GM19463 (cell line): ENCODE measurements around the gene INHBB.
"Not testable (repeated sequence)": the region's sequence is repeated elsewhere in the genome, so short reads cannot be mapped to it uniquely, and the experiment has no call there.

Experiments used
- ATAC-seq: cut with Tn5 transposase; IDR thresholded peaks from one replicate; pipeline ENCODE4 v1.9.1; 2021; ENCODE audit warnings: mild to moderate bottlenecking, moderate library complexity; ENCODE audit not compliant: unreplicated experiment

INHBB gene

DNA sequence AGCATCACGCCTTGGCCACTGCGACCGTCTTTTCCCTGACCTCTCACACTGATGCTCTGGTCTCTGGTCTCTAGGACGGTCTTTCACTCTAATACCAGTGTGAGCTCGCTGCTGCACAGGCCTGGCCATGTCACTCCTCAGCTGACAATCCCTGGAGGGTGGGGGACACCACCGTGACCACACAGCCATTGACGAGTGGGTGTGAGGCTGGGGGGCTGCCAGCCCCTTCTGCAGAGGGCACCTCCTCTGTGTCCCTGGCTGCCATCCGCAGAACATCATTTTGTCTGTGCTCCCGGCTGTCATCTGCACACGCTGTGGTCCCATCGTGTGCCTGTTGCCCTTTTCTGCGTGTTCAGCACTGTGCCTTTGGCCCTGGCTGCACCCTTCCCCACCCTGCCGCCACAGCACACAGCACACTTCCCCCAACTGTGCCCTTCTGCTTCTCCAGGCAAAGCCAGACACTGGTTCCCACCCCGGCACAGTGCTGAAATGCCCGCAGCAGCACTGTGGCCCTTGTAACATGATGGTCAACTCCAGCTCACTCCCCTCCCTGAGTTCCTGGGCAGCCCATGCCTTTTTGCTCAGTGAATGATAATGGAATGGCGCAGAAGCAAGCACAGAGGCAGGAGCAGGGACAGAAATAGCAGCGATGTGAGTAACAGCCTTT lies 30.4 kb upstream of the INHBB start:
- no peak for ATAC-seq

DNA sequence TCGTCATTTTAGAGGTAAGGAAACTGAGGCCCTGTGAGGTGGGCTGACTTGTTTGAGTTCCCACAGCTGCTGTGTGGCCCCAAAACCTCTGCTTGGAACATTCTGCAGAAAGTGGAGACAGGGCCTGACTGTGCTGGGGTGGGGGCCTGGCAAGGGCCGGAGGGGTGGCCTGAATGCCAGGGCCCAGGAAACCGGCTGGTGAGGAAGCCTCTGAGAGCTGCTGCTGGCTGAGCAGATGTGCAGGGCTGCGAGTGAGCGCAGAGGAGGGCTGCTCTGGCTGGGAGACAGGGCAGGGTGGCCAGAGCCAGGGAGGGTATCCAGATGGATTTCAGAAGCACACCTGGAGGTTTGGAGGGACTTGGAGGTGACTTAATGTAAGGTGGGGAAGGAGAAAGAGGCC lies 29.9 kb upstream of the INHBB start:
- ATAC-seq, result no peak

DNA sequence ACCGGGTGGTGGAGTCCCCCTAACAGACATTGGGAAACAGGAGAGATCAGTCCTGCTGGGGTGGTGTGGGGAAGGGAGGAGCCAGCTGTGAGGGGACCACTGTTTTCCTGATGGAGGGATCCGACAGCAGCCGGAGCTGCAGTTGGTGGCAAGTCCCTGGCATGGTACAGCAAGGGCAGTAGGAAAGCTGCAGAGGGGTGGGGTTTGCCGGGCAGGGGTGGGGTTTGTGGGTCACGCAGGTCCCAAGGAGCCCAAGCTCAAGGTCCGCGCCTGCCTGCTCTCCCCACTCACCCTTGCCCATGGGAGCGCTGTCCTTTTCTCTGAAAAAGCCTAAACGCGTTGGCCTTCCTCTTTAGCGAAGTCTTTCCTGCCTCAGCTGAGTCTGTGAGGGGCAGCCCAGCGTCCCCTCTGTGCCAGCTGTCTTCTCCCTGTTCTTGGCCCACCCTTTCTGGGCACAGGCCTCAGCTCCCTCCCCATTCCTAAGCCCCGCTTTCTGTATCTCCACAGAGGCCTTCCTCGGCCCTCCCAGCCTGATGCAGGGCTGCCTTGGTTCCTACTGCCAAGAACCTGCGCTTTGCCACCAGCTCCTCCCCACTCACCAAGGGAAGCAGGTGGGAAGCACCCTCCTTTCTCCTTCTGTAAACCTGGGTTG lies 29.3 kb upstream of the INHBB start:
- ATAC-seq, result no peak

DNA sequence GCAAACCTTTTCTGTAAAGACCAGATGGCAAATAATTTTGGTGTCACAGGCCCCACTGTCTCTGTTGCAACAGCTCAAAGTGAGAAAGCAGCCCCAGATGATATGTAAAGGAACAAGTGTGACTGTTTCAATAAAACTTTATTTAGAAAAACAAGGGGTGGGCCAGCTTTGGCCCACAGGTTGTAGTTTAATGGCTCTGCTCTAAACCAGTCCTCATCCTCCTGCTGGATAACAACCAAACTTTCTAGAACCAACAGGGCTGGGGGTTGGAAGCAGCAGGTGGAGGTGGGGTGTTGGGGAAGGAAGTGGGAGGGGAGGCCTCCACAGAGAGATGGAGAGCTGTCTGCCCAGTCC lies 28.8 kb upstream of the INHBB start:
- ATAC-seq, result no peak

DNA sequence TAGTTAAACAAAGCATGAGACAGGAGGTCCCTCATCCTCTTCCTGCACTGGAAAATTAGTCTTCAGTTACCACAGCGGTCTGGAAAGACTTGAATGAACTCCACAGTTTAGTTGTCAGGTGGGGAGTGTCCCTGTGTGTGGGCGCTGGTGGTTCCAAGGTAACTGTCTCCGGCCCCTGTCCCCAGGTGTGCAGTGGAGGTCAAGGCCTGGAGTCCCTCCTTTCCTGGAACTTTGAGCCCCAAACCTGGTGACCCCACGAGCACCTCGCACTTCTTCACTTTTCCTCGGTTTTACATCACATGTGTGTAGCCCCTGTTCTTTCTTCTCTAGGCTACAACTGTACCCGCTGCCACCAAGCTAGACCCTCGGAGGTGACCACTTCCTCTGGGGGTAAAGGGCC lies 28.0 kb upstream of the INHBB start:
- no peak for ATAC-seq

DNA sequence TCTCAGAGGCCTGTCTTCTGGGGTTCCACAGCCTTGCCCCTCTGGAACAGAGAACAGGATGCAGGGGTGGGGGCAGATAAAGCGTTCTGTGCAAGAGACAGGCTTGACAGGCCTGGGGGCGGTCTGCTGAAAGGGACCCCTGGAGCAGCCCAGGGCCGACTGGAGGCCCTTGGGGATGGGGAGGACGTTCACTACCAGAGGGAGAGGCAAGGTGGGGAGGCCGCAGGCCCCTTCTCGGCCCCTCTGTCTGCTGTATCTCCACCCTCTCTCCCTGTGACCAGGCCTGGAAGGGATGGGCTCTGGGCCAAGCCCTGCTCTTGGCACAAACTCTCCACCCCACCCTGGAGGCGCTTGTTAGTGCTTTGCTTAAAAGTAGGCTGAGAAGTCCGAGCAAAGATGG lies 27.3 kb upstream of the INHBB start:
- no peak for ATAC-seq

DNA sequence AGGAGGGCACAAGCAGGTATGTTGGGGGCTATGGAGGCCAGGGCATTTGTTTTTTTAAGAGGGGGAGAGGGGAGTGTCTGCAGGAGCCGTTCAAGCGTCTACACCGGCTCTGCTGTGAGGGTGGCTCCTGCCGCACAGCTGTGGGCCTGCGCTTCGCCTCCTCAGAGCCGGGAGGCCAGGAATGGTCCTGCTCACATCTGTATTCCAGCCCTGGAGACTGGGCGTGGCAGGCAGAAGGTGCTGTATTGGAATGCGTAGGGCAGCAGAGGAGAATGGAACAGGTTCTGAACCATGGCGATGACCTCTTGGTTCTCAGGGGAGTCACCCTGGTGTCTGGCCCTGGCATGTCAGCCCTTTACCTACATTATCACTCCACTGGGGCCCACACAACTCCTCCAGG lies 26.8 kb upstream of the INHBB start:
- no peak for ATAC-seq

DNA sequence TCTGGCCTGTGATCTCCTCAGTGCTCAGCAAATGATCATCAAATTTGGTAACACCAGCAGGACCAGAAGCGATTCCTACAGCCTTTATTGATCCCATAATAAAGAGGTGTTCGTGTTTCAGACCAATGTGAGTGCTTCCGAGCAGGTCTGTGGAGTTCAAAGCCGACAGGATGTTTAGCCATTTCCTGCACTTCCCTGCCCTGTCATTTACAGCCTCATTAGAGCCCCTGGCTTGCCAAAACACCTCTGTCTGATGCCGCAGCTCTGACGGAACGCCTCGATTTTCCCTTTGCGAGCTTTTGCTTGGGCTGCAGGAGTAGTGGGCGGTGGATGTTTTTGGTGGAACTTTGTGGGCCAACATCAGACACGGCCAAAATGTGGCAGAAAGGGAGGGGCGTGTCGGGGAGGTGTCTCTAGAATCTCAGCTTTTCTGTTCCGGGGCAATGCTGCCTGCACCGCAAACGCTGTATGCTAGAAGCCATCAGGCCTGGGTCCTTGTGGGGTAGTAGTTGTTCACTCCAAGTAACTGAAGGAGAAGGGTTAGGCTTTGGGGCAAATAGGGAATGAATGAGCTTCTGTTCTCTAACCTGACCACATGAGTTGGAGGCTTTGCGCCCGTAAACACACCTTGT lies 26.1 kb upstream of the INHBB start:
- no peak for ATAC-seq

DNA sequence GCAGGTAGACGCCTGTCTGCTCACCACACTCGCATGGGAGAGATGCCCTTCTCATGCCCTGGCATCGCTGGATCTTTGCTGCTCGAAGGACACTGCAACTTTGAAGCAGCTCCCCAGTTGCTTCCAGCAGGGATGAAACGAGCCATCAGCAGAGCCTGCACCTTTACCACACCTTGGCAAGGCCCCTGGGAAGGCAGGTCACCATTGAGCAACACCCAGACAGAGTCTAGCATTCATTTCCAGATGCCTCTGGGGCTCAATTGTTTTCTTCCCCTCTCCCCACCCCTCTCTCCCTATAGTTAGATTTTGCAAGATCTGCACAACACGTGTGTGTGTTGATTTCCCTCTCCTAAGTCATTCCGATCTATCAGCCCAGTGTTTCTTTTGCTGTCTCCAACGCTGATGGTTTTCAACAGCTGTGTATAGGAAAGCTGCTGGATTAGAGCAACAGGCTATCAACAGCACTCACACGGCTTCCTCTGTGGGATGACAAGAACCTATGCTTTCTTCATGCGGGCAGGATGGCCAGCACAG lies 25.6 kb upstream of the INHBB start:
- ATAC-seq, result no peak

DNA sequence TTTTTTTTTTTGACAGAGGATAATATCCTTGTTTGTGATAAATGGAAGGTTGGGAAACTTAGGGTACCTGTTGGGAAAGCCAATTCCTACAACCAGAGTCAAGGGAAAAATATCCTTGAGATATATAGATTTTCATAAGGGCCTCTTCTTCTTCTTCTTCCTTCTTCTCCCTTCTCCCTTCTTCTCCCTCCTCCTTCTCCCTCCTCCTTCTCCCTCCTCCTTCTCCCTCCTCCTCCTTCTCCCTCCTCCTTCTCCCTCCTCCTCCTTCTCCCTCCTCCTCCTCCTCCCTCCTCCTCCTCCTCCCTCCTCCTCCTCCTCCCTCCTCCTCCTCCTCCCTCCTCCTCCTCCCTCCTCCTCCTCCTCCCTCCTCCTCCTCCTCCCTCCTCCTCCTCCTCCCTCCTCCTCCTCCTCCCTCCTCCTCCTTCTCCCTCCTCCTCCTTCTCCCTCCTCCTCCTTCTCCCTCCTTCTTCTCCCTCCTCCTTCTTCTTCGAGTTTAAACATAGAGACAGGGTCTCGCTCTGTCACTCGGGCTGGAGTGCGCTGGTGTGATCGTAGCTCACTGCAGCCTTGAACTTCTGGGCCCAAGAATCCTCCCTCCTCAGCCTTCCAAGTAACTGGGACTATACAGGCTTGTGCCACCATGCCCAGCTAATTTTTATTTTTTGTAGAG lies 24.9 kb upstream of the INHBB start:
- not testable (repeated sequence) for ATAC-seq

DNA sequence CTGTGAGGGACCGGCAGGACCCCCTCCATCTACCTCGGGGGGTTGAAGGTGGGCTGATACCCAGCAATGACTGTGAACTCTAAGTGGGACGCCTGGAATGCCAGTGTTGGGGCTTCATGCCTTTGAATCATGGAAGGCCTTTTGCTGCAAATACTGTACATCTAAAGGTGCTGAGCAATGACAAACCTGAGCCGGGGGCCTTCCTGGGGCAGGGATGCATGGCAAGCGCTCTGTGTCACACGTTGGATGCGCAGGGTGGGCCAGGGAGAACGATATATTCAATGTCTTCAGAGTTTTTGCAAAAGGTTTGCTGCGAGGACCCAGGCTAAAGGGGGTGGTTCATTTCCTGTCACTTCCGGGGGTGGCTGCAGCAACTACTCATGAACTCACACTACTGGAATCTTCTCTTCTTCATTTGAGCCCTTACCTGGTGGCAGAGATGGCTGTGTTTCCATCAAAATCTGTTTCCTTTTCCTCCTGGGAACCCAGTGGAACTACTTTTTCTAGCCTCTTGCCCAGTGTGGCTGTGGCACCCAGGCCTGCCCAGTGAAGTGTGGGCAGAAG lies 24.1 kb upstream of the INHBB start:
- ATAC-seq, result no peak

DNA sequence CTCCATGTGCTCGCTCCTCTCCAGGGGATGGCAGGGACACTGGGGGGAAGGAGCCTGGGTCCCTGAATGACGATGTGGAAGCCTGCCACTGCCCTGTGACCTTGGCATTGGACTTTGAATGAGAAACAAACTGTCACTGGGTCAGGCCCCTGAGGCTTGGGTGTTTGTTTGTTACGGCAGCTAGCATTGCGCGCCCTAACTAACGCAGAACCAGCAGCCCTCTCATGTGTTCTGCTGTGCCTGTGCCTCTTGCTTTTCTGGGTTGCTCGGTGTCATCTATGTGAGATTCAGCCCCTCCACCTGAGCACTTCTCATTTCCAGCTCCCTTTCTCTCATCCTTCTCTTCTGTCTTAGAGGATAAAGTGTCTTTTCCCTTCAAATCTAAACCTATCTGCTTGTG lies 23.6 kb upstream of the INHBB start:
- ATAC-seq, result no peak

DNA sequence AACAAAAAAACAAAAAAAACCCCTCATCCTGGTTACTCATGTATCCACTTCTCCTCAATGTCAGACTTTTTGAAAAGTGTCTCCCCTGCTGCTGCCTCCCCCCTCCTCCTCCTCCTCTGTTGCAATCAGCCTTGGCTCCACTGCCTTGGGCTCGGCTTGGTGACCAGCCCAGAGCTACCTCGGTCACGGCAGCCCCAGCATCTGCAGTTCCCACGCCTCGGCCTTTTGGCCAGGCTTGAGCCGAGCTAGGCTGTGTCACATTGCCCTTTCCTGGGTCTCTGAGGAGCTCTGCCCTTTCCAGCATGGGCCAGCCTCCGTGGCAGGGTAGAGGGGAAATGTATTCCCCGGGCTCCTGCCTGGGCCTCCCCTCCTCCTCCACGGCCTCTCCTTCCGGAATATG lies 22.7 kb upstream of the INHBB start:
- no peak for ATAC-seq

DNA sequence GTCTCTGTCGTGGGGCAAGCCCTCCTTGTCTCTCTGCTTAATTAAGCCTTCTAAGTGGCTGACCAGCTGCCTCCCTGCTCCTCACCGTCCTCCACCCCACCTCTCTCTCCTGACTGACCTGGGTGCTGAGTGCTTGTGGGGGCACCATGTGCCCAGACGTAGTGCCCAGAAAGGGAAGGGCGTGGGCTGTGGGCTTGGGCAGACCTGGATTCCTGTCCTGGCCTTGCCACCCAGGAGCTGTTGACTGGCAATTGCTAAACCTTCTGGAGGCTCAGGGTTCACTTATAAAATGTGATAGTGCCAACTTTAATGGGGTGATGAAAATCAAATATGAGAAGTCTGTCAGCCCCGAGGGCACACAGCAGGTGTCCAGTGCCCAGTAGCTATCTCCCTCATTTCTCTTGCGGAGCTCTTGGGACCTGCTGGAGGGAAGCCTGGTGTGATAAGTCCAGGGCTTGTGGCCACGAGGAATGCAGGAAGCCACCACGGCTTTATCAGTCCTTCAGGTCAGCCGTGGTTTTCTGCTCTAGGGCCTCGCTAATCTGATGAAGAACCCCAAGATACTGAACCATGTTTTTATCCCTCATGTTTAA lies 22.0 kb upstream of the INHBB start:
- no peak for ATAC-seq

DNA sequence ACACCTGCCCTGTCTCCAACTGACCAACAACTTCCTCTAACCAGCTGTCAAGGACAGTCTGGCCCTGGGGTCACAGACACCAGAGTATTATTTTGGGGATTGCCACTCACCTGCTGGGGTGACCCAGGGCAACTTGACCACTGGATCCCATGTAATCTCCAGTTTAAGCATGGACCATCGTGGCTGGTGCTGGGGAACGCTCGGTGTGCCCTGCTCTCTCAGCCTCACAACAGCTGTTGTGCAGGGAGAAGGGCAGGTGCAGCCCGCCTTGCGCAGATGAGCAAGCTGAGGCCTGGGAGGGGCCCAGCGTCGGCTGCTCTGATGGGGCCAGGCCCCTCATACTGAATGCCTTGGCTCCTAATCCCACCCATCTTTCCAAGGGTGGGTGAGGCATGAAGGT lies 21.0 kb upstream of the INHBB start:
- ATAC-seq, result no peak

DNA sequence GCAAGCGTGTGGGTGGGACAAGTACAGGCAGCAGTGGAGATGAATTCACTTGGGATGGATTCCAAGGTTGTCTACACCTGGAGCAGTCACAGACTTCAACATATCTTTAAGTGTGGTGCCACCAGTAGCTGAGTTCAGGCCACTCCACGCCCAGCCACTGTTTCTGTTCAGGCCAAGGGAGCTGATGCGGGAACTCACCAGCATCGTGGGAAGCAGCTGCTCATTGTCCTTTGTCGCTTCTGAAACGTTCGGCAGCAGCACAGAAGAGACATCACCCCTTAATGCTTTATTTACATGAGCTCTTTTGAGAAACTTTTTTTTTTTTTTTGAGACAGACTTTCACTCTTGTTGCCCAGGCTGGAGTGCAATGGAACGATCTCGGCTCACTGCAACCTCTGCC lies 19.9 kb upstream of the INHBB start:
- ATAC-seq, result no peak

DNA sequence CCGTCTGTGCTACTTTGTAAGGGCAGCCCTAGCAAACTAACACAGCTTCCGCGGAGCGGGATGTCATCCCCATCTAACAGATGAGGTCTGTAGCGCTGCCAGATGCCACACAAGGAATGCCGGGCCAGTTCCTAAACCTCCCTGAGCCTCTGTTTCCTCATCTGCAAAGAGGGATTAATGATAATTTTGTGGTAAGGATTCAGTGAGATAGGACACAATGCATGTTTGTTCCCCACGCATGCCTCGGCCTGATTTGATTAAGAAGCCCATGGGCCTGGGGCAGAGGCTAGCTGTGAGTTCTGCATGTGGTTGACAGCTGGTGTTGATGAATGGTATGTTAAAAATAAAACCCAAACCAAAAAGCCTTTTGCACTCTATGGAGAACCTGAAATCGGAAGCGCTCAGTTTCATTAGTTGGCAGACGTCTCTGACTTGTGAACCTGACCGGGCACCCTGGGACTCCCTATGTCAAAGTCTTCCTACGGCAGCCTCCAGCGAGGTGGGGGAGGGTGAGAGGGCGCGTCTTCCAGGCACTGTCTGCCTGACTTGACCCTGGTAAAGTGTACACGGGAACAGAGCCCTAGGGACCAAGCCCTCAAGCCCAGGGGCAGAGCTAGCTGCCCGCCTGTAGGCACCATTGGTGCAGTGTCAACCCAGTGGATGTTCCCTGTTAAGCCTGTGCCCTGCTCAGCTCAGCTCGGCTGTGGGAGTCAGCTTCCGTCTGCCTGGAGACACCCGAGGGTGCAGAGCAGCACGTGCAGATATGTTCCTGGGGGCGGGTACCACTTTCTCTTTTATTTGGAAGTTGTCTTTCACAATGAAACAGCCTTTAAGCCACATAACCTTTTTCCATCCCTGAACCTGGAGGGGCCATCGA lies 14.8 kb upstream of the INHBB start:
- peak; percentile 73 for ATAC-seq

DNA sequence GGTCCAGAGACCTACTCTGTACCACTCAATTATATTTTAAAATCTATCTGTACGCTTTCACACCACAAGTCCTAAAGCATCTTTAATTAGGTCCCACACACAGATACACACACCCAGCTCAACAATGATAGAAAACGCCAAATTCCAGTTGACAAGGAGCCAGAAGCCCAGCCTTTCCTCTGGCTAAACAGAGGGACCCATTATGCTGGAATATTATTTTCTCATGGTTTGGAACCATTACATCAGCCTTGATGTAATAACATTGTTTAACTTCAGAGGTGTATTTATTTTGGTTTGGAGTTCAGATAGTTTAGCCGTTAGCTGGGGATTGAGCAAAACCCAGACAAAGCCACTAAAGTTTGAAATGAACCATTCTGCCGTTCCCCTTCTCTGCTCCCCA lies 14.0 kb upstream of the INHBB start:
- ATAC-seq, result no peak

DNA sequence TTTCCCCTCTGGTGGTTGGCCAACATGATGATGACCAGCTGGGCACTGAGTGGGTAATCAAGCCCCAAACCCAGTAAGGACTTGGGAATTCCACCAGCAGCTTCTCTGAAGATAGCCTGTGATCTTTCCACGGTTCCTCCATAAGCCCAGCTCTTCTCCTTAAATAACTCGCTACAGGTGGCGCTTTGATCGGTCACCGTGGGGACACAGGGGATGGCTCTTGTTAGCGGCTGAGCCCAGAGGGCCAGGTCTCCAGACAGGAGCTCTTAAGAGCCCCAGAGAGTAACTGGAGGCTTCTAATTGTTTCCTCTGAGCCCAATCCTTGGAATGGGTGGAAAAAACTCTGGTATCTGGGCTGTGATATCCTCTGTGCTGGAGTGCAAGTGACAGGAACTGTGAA lies 13.6 kb upstream of the INHBB start:
- no peak for ATAC-seq

DNA sequence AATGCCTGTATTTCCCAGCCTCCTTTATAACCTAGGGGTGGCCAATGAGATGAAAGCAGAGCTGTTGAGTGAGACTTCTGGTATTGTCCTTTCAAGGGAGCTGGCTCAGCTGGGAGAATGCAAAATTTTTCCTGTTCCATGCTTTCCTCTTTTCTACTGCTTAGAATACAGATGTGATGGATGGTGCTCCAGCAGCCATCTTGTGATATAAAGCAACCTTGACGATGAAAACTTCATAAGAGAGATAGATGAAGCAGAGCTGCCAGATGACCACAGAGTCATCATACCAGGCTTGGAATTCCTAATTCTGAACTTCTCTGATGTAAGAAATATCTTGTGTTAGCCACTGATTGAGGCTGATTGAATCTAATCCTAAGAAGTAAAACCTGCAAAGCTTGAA lies 11.9 kb upstream of the INHBB start:
- no peak for ATAC-seq
